ENCODE data around the gene NKAIN4. TPM values are rescaled to one million over a fixed set of nuclear protein-coding genes. Genes with fewer than 3 reads are reported as not detected.

NKAIN4 gene
- total and polyA plus RNA-seq, 4 donors, result 0.05 TPM; not detected in 3

DNA sequence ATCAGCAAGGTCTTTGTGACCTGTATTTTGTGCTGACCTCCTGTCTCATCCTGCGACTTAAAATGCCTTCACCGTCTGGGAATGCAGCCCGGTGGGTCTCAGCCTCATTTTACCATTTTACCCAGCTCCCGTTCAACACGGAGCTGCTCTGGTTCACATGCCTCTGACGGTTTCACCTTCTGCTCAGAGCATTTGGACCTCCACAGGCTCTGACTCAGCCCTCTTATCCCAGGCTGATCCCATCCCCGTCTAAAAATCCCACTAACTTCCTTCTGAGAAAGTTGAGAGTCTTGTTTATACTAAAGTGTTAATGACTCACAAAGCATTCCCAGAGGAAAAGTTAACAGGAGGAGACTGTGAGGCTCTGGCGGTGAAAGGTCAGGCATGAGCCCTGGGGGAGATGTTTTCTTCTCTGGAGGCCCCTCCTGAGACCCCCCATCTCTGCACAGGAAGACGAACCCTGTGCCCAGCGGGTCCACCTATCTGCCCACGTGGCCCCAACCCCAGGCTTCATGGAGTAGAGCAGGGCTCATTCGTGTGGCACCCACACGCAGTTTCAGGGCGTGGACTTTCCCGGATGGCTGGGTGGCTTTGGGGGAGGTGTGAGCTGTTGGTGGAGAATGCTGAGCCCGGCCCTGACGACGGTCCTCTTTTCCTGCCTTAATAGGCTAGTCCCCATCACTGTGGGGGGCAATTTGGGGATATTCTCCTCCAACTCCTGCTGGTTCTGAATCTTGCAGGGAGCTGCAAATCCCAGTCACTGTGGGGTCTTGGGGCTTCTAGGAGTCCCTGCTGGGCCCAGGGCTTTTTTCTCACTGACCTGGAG is 21.8 kb downstream of the NKAIN4 start:
- peaks cover 0 to 7% (median 2%) of the 10 kb centered on the region in 4 donors for H3K27me3 ChIP-seq (ENCODE audit: control insufficient read depth in 4 of 4, insufficient read depth in 4 of 4, low read length in 3 of 4)
- DNase-seq (ENCODE audit: low spot score), result no peak

DNA sequence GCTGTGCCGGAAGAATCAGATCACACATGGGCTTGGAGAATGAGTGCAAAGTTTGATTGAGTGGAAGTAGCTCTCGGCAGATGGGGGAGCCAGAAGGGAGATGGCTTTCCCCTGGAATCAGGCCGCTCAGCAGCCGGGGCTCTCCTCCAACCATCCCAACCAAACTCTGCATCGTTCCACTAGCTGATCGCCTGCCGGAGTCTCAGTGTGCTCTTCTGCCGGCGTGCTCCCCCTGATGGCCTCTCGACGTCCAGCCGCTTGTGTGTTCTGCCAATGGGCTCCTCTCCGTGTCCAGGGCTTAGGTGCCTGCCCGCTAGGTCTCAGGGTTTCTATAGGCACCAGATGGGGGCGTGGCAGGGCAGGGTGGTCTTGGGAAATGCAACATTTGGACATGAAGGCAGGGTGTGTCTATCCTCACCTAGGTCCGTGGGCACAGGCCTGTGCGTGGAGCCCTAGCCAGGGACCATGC is 23.4 kb downstream of the NKAIN4 start:
- TF ChIP-seq YY1 (IDR thresholded peaks at IDR 0.05), result no peak
- TF ChIP-seq JUND (IDR thresholded peaks at IDR 0.05), result no peak
- TF ChIP-seq EGR1 (IDR thresholded peaks at IDR 0.05; ENCODE audit: low read depth in 2 of 2), result no peak
- no peak for TF ChIP-seq GABPA (IDR thresholded peaks at IDR 0.05 in 1 of 2, conservative IDR thresholded peaks at IDR 0.05 in 1 of 2)
- TF ChIP-seq FOXA1 (IDR thresholded peaks at IDR 0.05), result no peak
- peak; percentile 50 to 73 for TF ChIP-seq RAD21 (IDR thresholded peaks at IDR 0.05)
- TF ChIP-seq, protein P1, sequence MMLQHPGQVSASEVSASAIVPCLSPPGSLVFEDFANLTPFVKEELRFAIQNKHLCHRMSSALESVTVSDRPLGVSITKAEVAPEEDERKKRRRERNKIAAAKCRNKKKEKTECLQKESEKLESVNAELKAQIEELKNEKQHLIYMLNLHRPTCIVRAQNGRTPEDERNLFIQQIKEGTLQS (IDR thresholded peaks at IDR 0.05), result no peak
- TF ChIP-seq, protein P2, sequence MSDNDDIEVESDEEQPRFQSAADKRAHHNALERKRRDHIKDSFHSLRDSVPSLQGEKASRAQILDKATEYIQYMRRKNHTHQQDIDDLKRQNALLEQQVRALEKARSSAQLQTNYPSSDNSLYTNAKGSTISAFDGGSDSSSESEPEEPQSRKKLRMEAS (IDR thresholded peaks at IDR 0.05), result no peak
- no peak for TF ChIP-seq FOXA2 (IDR thresholded peaks at IDR 0.05)
- TF ChIP-seq, protein P3, sequence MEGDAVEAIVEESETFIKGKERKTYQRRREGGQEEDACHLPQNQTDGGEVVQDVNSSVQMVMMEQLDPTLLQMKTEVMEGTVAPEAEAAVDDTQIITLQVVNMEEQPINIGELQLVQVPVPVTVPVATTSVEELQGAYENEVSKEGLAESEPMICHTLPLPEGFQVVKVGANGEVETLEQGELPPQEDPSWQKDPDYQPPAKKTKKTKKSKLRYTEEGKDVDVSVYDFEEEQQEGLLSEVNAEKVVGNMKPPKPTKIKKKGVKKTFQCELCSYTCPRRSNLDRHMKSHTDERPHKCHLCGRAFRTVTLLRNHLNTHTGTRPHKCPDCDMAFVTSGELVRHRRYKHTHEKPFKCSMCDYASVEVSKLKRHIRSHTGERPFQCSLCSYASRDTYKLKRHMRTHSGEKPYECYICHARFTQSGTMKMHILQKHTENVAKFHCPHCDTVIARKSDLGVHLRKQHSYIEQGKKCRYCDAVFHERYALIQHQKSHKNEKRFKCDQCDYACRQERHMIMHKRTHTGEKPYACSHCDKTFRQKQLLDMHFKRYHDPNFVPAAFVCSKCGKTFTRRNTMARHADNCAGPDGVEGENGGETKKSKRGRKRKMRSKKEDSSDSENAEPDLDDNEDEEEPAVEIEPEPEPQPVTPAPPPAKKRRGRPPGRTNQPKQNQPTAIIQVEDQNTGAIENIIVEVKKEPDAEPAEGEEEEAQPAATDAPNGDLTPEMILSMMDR (IDR thresholded peaks at IDR 0.05; ENCODE audit: low read depth, low read length, missing input control), result peak; percentile 51
- TF ChIP-seq TAF1 (conservative IDR thresholded peaks at IDR 0.05), result no peak
- TF ChIP-seq, protein P4, sequence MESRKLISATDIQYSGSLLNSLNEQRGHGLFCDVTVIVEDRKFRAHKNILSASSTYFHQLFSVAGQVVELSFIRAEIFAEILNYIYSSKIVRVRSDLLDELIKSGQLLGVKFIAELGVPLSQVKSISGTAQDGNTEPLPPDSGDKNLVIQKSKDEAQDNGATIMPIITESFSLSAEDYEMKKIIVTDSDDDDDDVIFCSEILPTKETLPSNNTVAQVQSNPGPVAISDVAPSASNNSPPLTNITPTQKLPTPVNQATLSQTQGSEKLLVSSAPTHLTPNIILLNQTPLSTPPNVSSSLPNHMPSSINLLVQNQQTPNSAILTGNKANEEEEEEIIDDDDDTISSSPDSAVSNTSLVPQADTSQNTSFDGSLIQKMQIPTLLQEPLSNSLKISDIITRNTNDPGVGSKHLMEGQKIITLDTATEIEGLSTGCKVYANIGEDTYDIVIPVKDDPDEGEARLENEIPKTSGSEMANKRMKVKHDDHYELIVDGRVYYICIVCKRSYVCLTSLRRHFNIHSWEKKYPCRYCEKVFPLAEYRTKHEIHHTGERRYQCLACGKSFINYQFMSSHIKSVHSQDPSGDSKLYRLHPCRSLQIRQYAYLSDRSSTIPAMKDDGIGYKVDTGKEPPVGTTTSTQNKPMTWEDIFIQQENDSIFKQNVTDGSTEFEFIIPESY (IDR thresholded peaks at IDR 0.05), result no peak
- no peak for TF ChIP-seq SP1 (IDR thresholded peaks at IDR 0.05)
- TF ChIP-seq HNF4A (conservative IDR thresholded peaks at IDR 0.05), result no peak
- no peak for TF ChIP-seq HNF4G (IDR thresholded peaks at IDR 0.05)
- no peak overlapping the region for H3K27ac ChIP-seq (ENCODE audit: low read depth in 1 of 2, low read length in 2 of 2)
- no peaks in the 10 kb centered on the region for H3K36me3 ChIP-seq (ENCODE audit: control insufficient read depth in 4 of 4, insufficient read depth in 3 of 4, low read depth in 1 of 4, low read length in 3 of 4)
- H3K4me1 ChIP-seq (ENCODE audit: control insufficient read depth in 4 of 4, insufficient read depth in 4 of 4, low read length in 3 of 4), result peaks cover 0 to 4% (median 1%) of the 10 kb centered on the region in 4 donors
- H3K9ac ChIP-seq (ENCODE audit: low read depth in 1 of 2, low read length in 2 of 2), result no peak overlapping the region
- H3K4me3 ChIP-seq (ENCODE audit: low read depth in 1 of 3, low read length in 3 of 3), result no peak overlapping the region
- 11% methylated on average over 17 of the region's 17 CpGs for WGBS
- peak; percentile 53 for DNase-seq (ENCODE audit: low spot score)
- no peaks in the 10 kb centered on the region for H3K9me3 ChIP-seq (ENCODE audit: control insufficient read depth in 4 of 4, low read length in 3 of 4)
- peaks cover 0 to 7% (median 2%) of the 10 kb centered on the region in 4 donors for H3K27me3 ChIP-seq (ENCODE audit: control insufficient read depth in 4 of 4, insufficient read depth in 4 of 4, low read length in 3 of 4)

More for the DNA sequence above, 21.8 kb downstream of the NKAIN4 start:
- Histone ChIP-seq H3K27ac (ENCODE audit: low read depth in 1 of 2, low read length in 2 of 2) (no peak overlapping the region), H3K9ac (ENCODE audit: low read depth in 1 of 2, low read length in 2 of 2) (no peak overlapping the region), H3K36me3 (ENCODE audit: control insufficient read depth in 4 of 4, insufficient read depth in 3 of 4, low read depth in 1 of 4, low read length in 3 of 4) (no peaks in the 10 kb centered on the region), H3K9me3 (ENCODE audit: control insufficient read depth in 4 of 4, low read length in 3 of 4) (no peaks in the 10 kb centered on the region), H3K4me1 (ENCODE audit: control insufficient read depth in 4 of 4, insufficient read depth in 4 of 4, low read length in 3 of 4) (peaks cover 0 to 4% (median 1%) of the 10 kb centered on the region in 4 donors), H3K4me3 (ENCODE audit: low read depth in 1 of 3, low read length in 3 of 3) (no peak overlapping the region)
- 40% methylated on average over 18 of the region's 18 CpGs for WGBS
- TF ChIP-seq RAD21 (IDR thresholded peaks at IDR 0.05) (no peak), JUND (IDR thresholded peaks at IDR 0.05) (peak in 1 of 2 donors; percentile 5)
